GM10266 (cell line): ENCODE measurements around the gene TOMM70.

Experiments
- DNase-seq: peaks from one replicate; pipeline ENCODE4 v3.0.0; 2012; ENCODE audit errors: extremely low spot score
- TF ChIP-seq, protein P1 (sequence below): IDR thresholded peaks from 2 replicates; pipeline ENCODE4 v1.5.1; 2012; ENCODE audit warnings: mild to moderate bottlenecking, low read depth; ENCODE audit not compliant: control insufficient read depth, insufficient read depth; ENCODE audit errors: missing control alignments

TOMM70 gene

DNA sequence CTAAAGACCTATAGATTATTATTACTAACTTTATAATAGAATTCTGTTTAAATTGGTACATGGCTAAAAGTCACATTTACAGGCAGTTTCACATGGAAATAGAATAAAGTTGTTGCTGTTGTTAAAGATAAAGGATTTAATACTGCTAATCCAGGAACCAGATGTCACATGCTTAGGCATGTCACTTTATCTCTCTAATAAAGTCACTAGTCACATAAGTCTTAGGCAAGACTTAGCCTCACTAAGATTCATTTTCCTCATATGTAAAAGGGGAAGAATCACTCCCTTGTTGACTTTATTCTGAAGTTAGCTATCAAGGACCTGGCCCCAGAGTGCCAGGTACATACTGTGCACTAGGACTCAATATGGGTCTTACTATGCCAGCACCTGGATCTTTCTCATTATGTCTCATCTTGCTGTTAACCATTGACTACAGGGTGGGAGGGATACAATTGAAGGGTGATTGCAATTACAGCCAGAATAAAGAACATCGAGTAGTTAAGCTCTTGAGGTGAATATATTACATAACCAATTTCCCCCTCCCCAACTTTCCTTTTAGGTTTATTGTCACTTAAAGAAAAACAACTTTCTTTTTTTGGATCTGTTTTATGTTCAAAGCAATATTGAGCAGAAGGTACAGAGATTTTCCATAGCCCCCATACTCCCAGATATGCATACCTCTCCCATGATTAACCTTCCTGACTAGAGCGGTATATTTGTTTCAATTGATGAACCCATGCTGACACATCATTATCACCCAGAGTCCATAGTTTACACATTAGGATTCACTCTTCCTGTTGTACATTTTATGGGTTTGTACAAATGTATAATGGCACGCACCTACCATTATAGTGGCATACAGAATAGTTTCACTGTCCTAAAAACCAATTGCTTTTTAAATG is 37.1 kb upstream of the TOMM70 start:
- TF ChIP-seq, protein P1, sequence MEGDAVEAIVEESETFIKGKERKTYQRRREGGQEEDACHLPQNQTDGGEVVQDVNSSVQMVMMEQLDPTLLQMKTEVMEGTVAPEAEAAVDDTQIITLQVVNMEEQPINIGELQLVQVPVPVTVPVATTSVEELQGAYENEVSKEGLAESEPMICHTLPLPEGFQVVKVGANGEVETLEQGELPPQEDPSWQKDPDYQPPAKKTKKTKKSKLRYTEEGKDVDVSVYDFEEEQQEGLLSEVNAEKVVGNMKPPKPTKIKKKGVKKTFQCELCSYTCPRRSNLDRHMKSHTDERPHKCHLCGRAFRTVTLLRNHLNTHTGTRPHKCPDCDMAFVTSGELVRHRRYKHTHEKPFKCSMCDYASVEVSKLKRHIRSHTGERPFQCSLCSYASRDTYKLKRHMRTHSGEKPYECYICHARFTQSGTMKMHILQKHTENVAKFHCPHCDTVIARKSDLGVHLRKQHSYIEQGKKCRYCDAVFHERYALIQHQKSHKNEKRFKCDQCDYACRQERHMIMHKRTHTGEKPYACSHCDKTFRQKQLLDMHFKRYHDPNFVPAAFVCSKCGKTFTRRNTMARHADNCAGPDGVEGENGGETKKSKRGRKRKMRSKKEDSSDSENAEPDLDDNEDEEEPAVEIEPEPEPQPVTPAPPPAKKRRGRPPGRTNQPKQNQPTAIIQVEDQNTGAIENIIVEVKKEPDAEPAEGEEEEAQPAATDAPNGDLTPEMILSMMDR: no peak
- DNase-seq: no peak

DNA sequence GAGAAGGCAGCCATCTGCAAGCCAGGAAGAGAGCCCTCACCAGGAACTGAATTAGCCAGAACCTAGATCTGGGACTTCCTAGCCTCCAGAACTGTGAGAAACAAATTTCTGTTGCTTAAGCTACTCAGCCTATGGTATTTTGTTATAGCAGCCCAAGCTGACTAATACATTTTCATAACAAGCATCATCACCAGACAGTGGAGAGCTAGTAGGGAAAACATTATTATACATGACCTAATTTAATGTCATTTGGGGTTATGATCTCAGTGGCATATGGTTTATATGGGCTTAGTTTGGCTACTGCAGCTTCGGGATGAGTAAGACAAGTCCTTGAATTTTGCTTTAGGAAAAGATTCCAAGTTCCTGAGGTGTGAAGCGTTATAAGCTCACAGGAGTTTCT is 36.1 kb upstream of the TOMM70 start:
- DNase-seq: no peak
- TF ChIP-seq, protein P1: no peak

DNA sequence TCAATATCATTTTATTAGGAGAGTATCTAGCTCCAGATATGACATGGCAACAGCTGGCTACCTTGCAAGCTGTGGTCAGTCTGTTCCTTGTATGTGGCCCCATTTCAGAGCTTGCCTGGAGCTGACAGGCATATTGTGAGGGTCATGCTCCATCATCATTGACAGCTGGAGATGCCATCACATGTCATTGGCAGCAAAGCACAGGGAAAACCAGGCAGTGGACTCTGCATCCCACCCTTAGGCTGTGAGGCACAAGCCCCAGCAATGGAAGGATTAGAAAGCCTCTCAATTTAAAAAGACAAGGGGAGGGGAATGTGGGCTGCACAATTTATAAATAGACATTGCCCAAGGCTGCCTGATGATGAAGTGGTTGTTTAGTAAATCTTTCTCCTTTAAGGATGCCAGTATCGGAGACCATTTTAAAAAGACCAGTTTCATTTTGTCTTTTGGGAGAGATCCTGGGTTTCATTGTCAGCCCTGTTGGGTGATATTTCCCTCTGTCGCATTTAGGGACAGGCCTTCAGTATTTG is 28.4 kb upstream of the TOMM70 start:
- DNase-seq: no peak
- TF ChIP-seq, protein P1: no peak

DNA sequence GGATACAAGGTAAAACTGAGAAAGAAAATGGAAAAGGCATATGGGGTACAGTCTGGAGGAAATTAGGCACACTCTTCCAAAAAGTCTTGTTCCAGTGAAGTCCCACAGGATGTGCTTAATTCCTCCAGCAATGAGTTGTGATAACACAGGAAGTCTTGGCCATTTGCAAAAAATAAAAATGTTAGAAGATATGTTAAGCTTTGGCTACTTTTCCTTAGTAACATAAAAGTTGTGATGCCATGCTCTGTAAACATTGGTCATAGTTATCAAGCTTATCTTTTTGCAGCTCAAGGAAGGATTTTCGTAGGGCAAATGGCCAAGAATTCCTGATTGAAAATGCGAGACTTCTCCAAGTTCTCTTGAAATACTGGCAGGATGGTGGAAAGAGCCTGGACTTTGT is 26.8 kb upstream of the TOMM70 start:
- TF ChIP-seq, protein P1: no peak
- no peak for DNase-seq

DNA sequence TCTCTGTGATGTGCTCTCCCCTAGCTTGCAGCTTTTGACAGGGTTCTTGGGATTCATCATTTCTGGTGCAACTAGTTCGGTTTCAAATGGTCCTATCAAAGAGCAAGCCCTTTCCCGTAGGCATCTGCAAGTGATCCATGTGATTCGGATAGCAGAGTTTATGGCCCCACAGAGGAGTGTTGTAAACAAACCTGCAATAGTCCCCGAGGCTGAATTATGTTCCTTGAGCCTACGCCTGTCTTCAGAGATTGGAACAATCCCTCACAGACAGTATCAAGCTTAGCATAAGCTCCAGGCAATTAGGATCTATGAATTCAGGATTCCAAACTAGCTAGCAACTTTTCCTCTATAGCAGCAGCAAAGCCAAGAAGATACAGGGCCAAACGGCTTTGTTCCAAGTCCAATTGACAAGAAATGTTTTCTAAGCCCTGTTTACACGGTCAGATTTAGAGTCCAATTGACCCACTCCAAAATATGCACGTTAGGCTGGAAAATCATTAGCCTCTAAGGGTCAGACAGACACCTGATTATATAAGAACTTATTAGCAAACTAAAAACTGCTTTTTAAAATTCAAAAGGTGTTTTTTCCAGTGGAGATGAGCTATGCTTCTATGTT is 25.3 kb upstream of the TOMM70 start:
- DNase-seq: no peak
- TF ChIP-seq, protein P1: no peak

DNA sequence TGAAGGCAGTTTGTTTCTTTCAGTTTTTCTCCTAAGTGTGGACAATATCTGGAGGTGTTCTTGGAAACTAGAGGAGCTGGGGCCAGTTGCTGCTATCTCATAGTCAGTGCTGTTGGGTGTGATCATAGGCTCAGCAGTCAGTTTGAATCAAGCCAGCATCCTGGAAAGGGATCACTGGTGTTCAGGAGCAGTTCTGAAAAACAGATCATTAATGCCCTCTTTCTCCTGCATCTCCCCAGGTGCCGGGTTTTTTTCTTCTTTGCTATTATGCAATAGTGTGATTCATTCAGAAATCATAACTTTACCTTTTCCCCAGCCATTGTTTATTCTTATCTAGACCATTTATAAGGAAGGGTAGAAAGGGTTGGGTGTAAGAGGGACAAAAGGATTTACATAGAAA is 24.4 kb upstream of the TOMM70 start:
- DNase-seq: no peak
- TF ChIP-seq, protein P1: no peak

DNA sequence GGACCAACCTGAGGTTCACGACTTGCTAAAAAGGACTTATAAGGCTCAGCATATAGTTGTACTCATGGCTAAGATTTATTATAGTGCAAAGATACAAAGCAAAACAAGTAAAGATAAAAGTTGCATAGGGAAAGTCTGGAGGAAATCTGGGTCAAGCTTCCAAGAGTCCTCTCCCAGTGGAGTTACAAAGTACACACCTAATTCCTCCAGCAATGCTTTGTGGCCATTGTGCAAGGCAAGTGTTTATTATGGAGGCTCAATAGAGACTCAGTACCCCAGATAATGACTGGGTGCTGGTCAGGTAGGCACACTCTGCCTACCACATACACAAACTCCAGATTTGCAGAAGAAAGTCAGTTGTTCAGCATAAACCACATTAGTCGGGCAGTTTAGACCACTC is 23.4 kb upstream of the TOMM70 start:
- TF ChIP-seq, protein P1: no peak
- DNase-seq: no peak
